MCF 10A (cell line): ENCODE data around the gene CLDN18. TPM values are rescaled to one million over a fixed set of nuclear protein-coding genes. Genes with fewer than 3 reads are reported as not detected.

Experiments used
- BruUV-seq: library from RNA; stranded (reverse); fragments of 400-500 nt; replicated peaks from 2 replicates; lab custom pipeline; 2021; lab: Mats Ljungman, UMichigan
- CTCF ChIA-PET: fragments of 300-600 bp; sonication (Branson Sonifier 250); formaldehyde crosslinking; extraction: SDS; loops from one replicate; lab custom pipeline; 2021; ENCODE audit warnings: antibody characterized with exemption, inconsistent platforms; lab: Yijun Ruan, JAX
- POLR2A ChIA-PET: fragments of 300-600, 350-650 bp; sonication (Branson Sonifier 250); formaldehyde crosslinking; extraction: SDS; loops from one replicate; lab custom pipeline; 2020; ENCODE audit warnings: antibody characterized with exemption, inconsistent platforms; lab: Yijun Ruan, JAX
- DNase-seq: peaks from one replicate; pipeline ENCODE4 v3.0.0-alpha.2; 2018; ENCODE audit not compliant: unreplicated experiment
- H3K27ac Mint-ChIP-seq: one replicate; pipeline ENCODE4 v1.8.0; 2022; ENCODE audit warnings: mild to moderate bottlenecking, low read depth, mixed read lengths; ENCODE audit not compliant: unreplicated experiment
- H3K27me3 Mint-ChIP-seq: one replicate; pipeline ENCODE4 v1.8.0; 2022; ENCODE audit warnings: mixed read lengths; ENCODE audit not compliant: insufficient read depth, unreplicated experiment
- H3K36me3 Mint-ChIP-seq: one replicate; pipeline ENCODE4 v1.8.0; 2022; ENCODE audit warnings: mild to moderate bottlenecking, moderate library complexity, mixed read lengths; ENCODE audit not compliant: insufficient read depth, unreplicated experiment
- H3K4me1 Mint-ChIP-seq: one replicate; pipeline ENCODE4 v1.8.0; 2022; ENCODE audit warnings: mixed read lengths; ENCODE audit not compliant: insufficient read depth, unreplicated experiment
- H3K4me3 Mint-ChIP-seq: one replicate; pipeline ENCODE4 v1.8.0; 2022; ENCODE audit warnings: mild to moderate bottlenecking, moderate library complexity, mixed read lengths; ENCODE audit not compliant: unreplicated experiment
- H3K9me3 Mint-ChIP-seq: one replicate; pipeline ENCODE4 v1.8.0; 2022; ENCODE audit warnings: mixed read lengths; ENCODE audit not compliant: unreplicated experiment
- CTCF ChIP-seq: fragments of 200-600 bp; IDR thresholded peaks from one replicate; pipeline ENCODE4 v1.8.0; 2022; ENCODE audit warnings: antibody characterized with exemption, mild to moderate bottlenecking; ENCODE audit not compliant: unreplicated experiment
- intact Hi-C: fragments of 100-400 bp; cut with micrococcal nuclease; formaldehyde crosslinking; loops from 2 replicates; pipeline ENCODE4 v1.14.1; 2022
- total RNA-seq: library from RNA; stranded (reverse); gene quantifications from 2 replicates; pipeline ENCODE4 v1.2.3, GENCODE V29; 2022

Gene CLDN18
- total RNA-seq, 1 experiment from 2014 or later, result not detected

DNA sequence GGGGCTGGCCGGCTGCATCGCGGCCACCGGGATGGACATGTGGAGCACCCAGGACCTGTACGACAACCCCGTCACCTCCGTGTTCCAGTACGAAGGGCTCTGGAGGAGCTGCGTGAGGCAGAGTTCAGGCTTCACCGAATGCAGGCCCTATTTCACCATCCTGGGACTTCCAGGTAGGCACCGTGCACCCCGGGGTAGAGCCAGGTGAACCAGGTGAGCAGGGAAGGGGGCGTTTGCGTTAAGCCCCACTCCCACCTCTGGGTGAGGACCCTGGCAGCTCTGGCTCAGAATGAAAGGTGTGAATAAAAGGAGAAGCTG, 267 bp downstream of the CLDN18 start:
- H3K4me1 Mint-ChIP-seq, result no peaks in the 10 kb centered on the region
- no peak for DNase-seq
- ChIA-PET CTCF (interaction anchor here (1.0 to 1.4 kb wide), 2 partner anchors 41 to 42 kb away, joined by 3 read pairs; no protein-coding TSS in a partner anchor), POLR2A (no interaction called here)
- H3K9me3 Mint-ChIP-seq, result no peaks in the 10 kb centered on the region
- H3K36me3 Mint-ChIP-seq, result no peaks in the 10 kb centered on the region
- H3K4me3 Mint-ChIP-seq, result no peak overlapping the region
- no peaks in the 10 kb centered on the region for H3K27me3 Mint-ChIP-seq
- intact Hi-C loops, result no loop called here
- TF ChIP-seq CTCF, result no peak
- BruUV-seq, result no TSS peak
- H3K27ac Mint-ChIP-seq, result no peak overlapping the region

GRCh38 chr3:138011722-138012121, 1.8 kb downstream of the CLDN18 start:
- ChIA-PET CTCF (no interaction called here), POLR2A (no interaction called here)
- Mint-ChIP-seq H3K27me3 (no peaks in the 10 kb centered on the region), H3K4me1 (no peaks in the 10 kb centered on the region), H3K36me3 (no peaks in the 10 kb centered on the region), H3K27ac (no peak overlapping the region), H3K9me3 (no peaks in the 10 kb centered on the region), H3K4me3 (no peak overlapping the region)
- no peak for TF ChIP-seq CTCF
- intact Hi-C loops, result no loop called here
- no TSS peak for BruUV-seq
- no peak for DNase-seq

- no peak for TF ChIP-seq CTCF
- CTCF ChIA-PET, result no interaction called here
- Mint-ChIP-seq H3K27me3 (no peaks in the 10 kb centered on the region), H3K27ac (no peak overlapping the region), H3K36me3 (no peaks in the 10 kb centered on the region), H3K4me1 (no peaks in the 10 kb centered on the region), H3K9me3 (no peaks in the 10 kb centered on the region), H3K4me3 (no peak overlapping the region)
- no peak for DNase-seq
- intact Hi-C loops, result no loop called here
- POLR2A ChIA-PET, result no interaction called here
- no TSS peak for BruUV-seq
Observed at GRCh38 chr3:138012526-138012925, 2.6 kb downstream of the CLDN18 start.

DNA sequence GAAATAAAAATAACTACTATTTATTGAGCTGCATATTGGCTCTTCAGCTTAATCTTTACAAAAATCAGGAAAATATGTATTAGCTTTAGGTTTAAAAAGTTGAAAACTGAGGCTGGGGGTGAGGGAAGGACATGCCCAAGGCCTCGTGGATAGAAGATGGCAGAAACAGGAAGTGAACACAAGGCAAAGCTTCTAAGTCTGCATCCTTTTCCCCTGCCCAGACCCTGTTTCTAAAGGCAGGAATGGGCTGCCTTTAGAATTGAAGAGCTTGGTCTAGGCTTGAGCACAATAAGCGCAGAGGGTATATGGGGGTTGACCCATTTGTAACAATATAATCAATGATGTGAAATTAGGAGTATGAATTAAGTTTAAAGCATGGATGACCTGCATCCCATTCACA, 6.1 kb downstream of the CLDN18 start:
- Mint-ChIP-seq H3K4me1 (no peaks in the 10 kb centered on the region), H3K9me3 (no peaks in the 10 kb centered on the region), H3K27ac (no peak overlapping the region), H3K4me3 (no peak overlapping the region), H3K36me3 (no peaks in the 10 kb centered on the region), H3K27me3 (no peaks in the 10 kb centered on the region)
- BruUV-seq, result no TSS peak
- ChIA-PET CTCF (interaction anchor here (2.0 kb wide), 1 partner anchor 45 kb away, joined by 9 read pairs; no protein-coding TSS in a partner anchor), POLR2A (no interaction called here)
- intact Hi-C loops, result no loop called here
- TF ChIP-seq CTCF, result no peak
- no peak for DNase-seq
